ENCODE results near the gene KCNE4. TPM values are rescaled to one million over a fixed set of nuclear protein-coding genes. Genes with fewer than 3 reads are reported as not detected.

KCNE4 gene, protein sequence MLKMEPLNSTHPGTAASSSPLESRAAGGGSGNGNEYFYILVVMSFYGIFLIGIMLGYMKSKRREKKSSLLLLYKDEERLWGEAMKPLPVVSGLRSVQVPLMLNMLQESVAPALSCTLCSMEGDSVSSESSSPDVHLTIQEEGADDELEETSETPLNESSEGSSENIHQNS
- total RNA-seq (2022) (not detected in 2 replicates), Bru-seq, nascent RNA (percentile 14 among the genes with signal in this experiment), BruChase-seq, experiment 1, labeled RNA remaining after a 6-hour chase (percentile 18 among the genes with signal in this experiment), BruChase-seq, experiment 2, labeled RNA remaining after a 2-hour chase (percentile 31 among the genes with signal in this experiment)
- long read RNA-seq: 0 reads

DNA sequence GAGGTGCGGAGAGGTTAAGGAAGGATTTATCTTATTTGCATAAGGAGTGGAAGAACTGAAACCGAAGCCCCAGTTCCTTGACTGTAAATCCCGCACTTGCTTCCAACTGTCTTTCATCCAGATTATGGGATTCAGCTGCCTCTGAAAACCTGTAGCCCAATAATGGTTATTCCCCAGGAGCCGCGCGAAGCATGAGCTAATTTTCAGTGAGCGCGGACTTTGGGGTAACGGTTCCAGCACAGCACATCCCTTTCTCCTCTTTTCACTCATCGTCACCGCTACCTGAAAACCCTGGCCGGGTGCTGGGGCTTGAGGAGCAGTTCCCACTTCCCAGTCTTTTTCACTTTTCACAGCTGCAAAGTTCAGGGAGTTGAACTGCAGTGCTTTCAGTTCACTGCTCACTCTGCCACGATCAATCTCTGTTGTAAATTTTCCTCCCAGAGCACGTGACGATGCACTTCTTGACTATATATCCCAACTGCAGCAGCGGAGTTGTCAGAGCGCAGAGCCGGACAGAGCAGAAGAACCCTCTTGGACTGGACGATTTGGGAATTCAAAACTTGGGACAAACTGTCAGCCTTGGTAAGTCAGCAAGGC is at the start of gene KCNE4:
KCNE4 (plus strand) TSS at position 498 of the 597 bp plus-strand sequence. CDS start 641 bp downstream, outside the sequence.
- Mint-ChIP-seq H3K36me3 (ENCODE audit: insufficient read depth, unreplicated experiment) (no peaks in the 10 kb centered on the region), H3K9me3 (ENCODE audit: unreplicated experiment) (no peaks in the 10 kb centered on the region), H3K27me3 (ENCODE audit: insufficient read depth, unreplicated experiment) (no peaks in the 10 kb centered on the region), H3K27ac (ENCODE audit: low read depth, unreplicated experiment) (no peak within 1 kb of the TSS), H3K4me1 (ENCODE audit: insufficient read depth, unreplicated experiment) (peaks cover 7% of the 10 kb centered on the region), H3K4me3 (ENCODE audit: unreplicated experiment) (no peak within 1 kb of the TSS)
- intact Hi-C loops (cut with micrococcal nuclease): no loop called here
- TF ChIP-seq, protein P1, sequence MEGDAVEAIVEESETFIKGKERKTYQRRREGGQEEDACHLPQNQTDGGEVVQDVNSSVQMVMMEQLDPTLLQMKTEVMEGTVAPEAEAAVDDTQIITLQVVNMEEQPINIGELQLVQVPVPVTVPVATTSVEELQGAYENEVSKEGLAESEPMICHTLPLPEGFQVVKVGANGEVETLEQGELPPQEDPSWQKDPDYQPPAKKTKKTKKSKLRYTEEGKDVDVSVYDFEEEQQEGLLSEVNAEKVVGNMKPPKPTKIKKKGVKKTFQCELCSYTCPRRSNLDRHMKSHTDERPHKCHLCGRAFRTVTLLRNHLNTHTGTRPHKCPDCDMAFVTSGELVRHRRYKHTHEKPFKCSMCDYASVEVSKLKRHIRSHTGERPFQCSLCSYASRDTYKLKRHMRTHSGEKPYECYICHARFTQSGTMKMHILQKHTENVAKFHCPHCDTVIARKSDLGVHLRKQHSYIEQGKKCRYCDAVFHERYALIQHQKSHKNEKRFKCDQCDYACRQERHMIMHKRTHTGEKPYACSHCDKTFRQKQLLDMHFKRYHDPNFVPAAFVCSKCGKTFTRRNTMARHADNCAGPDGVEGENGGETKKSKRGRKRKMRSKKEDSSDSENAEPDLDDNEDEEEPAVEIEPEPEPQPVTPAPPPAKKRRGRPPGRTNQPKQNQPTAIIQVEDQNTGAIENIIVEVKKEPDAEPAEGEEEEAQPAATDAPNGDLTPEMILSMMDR (IDR thresholded peaks at IDR 0.05; ENCODE audit: unreplicated experiment): no peak
- DNase-seq (ENCODE audit: unreplicated experiment): no peak
- BruUV-seq (replicated peaks): no TSS peak
- CTCF ChIA-PET: no interaction called here
- POLR2A ChIA-PET: interaction anchor here (0.6 to 0.8 kb wide), 3 partner anchors 107 to 591 kb away, joined by 3 to 4 read pairs (median 3); no protein-coding TSS in a partner anchor

DNA sequence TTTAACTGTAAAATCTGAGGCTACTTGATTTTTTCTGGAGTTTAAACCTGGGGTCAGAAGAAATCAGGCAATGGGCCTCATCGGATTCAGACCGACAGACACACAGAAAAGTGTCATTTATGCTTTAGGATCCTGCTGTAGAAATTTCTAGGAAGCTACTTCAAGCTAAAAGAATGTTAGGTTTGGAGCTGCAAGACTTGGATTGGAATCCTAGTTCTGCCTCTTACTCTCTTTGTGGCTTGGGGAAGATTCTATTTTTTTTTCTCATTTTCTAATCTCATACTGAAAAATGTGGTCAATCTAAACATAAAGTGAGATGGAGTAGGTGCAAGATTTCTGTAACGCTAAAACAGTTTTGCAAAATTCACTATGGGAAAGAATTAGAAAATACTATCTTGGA is 48.8 kb upstream of the KCNE4 start:
- no peak for DNase-seq (ENCODE audit: unreplicated experiment)
- POLR2A ChIA-PET: no interaction called here
- TF ChIP-seq, protein P1 (IDR thresholded peaks at IDR 0.05; ENCODE audit: unreplicated experiment): no peak
- CTCF ChIA-PET: no interaction called here
- H3K36me3 Mint-ChIP-seq (ENCODE audit: insufficient read depth, unreplicated experiment): peaks cover 3% of the 10 kb centered on the region
- no peaks in the 10 kb centered on the region for H3K27me3 Mint-ChIP-seq (ENCODE audit: insufficient read depth, unreplicated experiment)
- intact Hi-C loops (cut with micrococcal nuclease): no loop called here
- no peak overlapping the region for H3K4me3 Mint-ChIP-seq (ENCODE audit: unreplicated experiment)
- H3K9me3 Mint-ChIP-seq (ENCODE audit: unreplicated experiment): no peaks in the 10 kb centered on the region
- BruUV-seq (replicated peaks): no TSS peak
- H3K27ac Mint-ChIP-seq (ENCODE audit: low read depth, unreplicated experiment): no peak overlapping the region
- no peaks in the 10 kb centered on the region for H3K4me1 Mint-ChIP-seq (ENCODE audit: insufficient read depth, unreplicated experiment)

DNA sequence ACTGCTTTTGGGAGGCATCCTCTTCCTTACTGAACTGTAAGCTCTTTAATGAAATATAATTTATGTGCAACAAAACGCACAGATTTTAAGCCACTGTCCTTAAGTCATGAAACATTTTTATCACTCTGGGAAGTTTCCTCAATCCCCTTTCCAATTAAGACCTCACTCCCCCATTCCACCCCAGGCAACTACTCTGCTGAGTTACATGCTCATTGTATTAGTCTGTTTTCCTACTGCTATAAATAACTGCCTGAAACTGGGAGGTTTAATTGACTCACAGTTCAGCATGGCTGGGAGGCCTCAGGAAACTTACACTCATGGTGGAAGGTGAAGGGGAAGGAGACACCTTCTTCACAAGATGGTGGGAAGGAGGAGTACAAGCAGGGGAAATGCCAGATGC is 46.5 kb upstream of the KCNE4 start:
- CTCF ChIA-PET: no interaction called here

DNA sequence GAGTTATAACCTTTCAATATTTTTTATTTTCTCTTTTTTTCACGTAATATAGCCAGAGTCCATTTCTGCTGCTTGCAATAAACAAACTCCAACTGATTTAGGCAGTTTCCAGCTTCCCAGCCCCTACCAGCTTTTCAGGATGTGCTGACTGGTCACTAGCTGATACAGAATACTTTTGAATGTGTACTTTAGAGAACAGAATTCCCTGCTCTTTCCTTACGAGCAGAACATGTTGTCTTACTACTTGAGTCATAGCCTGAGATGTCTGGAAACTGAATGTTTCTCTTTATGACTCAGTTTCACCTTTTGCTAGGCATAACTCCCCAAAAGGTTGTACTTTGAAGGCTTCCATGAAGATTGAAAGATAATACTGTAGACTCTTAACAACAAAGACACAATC is 44.5 kb upstream of the KCNE4 start:
- ChIA-PET POLR2A (interaction anchor here (0.6 kb wide), 1 partner anchor 11 kb away, joined by 6 read pairs; no protein-coding TSS in a partner anchor), CTCF (interaction anchor here (0.9 to 1.6 kb wide), 2 partner anchors 35 kb away, joined by 3 to 4 read pairs; no protein-coding TSS in a partner anchor)
- Mint-ChIP-seq H3K4me1 (ENCODE audit: insufficient read depth, unreplicated experiment) (no peaks in the 10 kb centered on the region), H3K27ac (ENCODE audit: low read depth, unreplicated experiment) (no peak overlapping the region), H3K4me3 (ENCODE audit: unreplicated experiment) (no peak overlapping the region), H3K27me3 (ENCODE audit: insufficient read depth, unreplicated experiment) (no peaks in the 10 kb centered on the region), H3K9me3 (ENCODE audit: unreplicated experiment) (no peaks in the 10 kb centered on the region), H3K36me3 (ENCODE audit: insufficient read depth, unreplicated experiment) (peaks cover 6% of the 10 kb centered on the region)
- no TSS peak for BruUV-seq (replicated peaks)
- intact Hi-C loops (cut with micrococcal nuclease): no loop called here
- no peak for DNase-seq (ENCODE audit: unreplicated experiment)
- TF ChIP-seq, protein P1 (IDR thresholded peaks at IDR 0.05; ENCODE audit: unreplicated experiment): no peak

More for the DNA sequence above, 46.5 kb upstream of the KCNE4 start:
- POLR2A ChIA-PET: no interaction called here
- Mint-ChIP-seq H3K27me3 (ENCODE audit: insufficient read depth, unreplicated experiment) (no peaks in the 10 kb centered on the region), H3K4me1 (ENCODE audit: insufficient read depth, unreplicated experiment) (no peaks in the 10 kb centered on the region), H3K27ac (ENCODE audit: low read depth, unreplicated experiment) (no peak overlapping the region), H3K9me3 (ENCODE audit: unreplicated experiment) (no peaks in the 10 kb centered on the region), H3K36me3 (ENCODE audit: insufficient read depth, unreplicated experiment) (peaks cover 6% of the 10 kb centered on the region), H3K4me3 (ENCODE audit: unreplicated experiment) (no peak overlapping the region)
- DNase-seq (ENCODE audit: unreplicated experiment): no peak
- TF ChIP-seq, protein P1 (IDR thresholded peaks at IDR 0.05; ENCODE audit: unreplicated experiment): no peak
- no TSS peak for BruUV-seq (replicated peaks)
- intact Hi-C loops (cut with micrococcal nuclease): no loop called here
